Left cardiac atrium (tissue), 4 donors: Measurements from ENCODE around the gene TTC24. TPM values are rescaled to one million over a fixed set of nuclear protein-coding genes. Genes with fewer than 3 reads are reported as not detected.
"Not testable (repeated sequence)": the region's sequence is repeated elsewhere in the genome, so short reads cannot be mapped to it uniquely, and the experiment has no call there.

Experiments used
- ATAC-seq, 2 donors: fragments of 200-7000 bp; cut with Tn5 transposase; one replicate each; pipeline ENCODE4 v1.9.1; 2020; ENCODE audit warnings: mild to moderate bottlenecking in 2 of 2, moderate library complexity in 2 of 2
- DNase-seq: peaks from one replicate; pipeline ENCODE4 v3.0.0-alpha.2; 2020
- intact Hi-C, 2 donors: fragments of 100-400 bp; cut with DNase I; formaldehyde crosslinking; loops; one replicate each; pipeline versions ENCODE4 v1.14.1 to v1.15.1; 2022 to 2023
- total RNA-seq, 2 donors: library from RNA; stranded (reverse); fragmentation: NEBNext Ultra II Directional; extraction: Animal tissue kit (Norgen Biotek cat#: 25700); gene quantifications; one replicate each; pipeline ENCODE4 v1.2.1, GENCODE V29; 2021
- donor health status: DM: no; HTN: yes; CAD: no.
- donor health status: DM: no; HTN: yes; CAD: no; lungs with severe emphysema.
- donor health status: DM: yes; HTN: yes; CAD: no.
- donor health status: Dilated cardiomyopathy.

The TTC24 gene
- total RNA-seq, 2 donors from 2014 or later, result not detected

DNA sequence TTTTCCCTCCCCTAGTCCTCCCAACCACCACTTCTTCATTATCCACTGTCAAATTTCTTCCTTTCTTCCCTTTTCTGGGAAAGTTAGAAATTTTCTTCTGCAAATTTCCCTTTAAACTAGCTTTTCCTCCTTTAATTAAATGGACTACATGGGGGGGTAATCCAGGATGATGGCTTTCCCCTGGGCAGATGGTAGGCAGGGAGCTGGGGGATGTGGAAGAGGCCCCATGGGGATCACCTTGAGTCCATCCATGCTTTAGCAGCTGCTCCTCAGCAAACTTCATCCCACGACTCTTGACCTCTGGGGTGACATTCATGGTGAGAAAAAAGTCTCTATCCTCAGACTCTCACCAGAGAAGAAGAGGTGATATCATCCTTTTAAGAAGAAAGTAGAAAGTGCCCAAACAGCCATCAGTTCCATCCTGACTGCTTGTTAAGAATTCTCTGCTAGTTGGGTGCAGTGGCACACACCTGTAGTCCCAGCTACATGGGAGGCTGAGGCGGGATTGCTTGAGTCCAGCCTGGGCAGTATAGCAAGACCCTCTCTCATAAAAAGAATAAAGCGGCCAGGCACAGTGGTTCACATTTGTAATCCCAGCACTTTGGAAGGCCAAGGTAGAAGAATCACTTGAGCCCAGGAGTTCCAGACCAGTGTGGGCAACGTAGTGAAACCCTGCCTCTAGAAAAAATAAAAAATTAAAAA lies 19.4 kb downstream of the TTC24 start:
- intact Hi-C loops, result no loop called here
- DNase-seq (no peak), ATAC-seq (no peak)

GRCh38 chr1:156599811-156600210 lies 20.3 kb downstream of the TTC24 start:
- intact Hi-C loops, result loop anchor here (10.0 kb wide), 2 partner anchors 115 to 215 kb away; no protein-coding TSS in a partner anchor
- ATAC-seq (no peak), DNase-seq (no peak)

DNA sequence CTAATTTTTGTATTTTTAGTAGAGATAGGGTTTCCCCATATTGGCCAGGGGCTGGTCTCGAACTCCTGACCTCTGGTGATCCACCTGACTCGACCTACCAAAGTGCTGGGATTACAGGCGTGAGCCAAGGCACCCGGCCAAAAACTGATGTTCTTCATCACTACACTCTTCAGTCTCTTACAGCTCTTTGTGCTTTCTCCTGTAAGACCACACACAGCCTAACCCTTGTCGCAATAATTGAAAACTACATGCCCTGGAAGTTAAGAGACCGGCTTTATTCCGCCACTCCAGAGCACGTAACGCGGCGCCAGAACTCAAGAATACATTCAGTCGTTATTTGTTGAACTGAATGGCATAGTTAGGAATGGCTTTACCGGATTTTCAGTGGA lies 21.2 kb downstream of the TTC24 start:
- intact Hi-C loops, result loop anchor here (10.0 kb wide), 2 partner anchors 116 to 216 kb away; no protein-coding TSS in a partner anchor
- ATAC-seq (peak in 1 of 2 donors; percentile 7), DNase-seq (no peak)

- DNase-seq, result peak; percentile 87
- intact Hi-C loops, result loop anchor here (10.0 kb wide), 2 partner anchors 116 to 216 kb away; no protein-coding TSS in a partner anchor
- peak; percentile 90 for ATAC-seq
These were observed 21.8 kb downstream of the TTC24 start, which contains the start of gene GPATCH4 for GRCh38 chr1:156601122-156601830. Gene GPATCH4, minus strand, starts transcription at chr1:156601479.

DNA sequence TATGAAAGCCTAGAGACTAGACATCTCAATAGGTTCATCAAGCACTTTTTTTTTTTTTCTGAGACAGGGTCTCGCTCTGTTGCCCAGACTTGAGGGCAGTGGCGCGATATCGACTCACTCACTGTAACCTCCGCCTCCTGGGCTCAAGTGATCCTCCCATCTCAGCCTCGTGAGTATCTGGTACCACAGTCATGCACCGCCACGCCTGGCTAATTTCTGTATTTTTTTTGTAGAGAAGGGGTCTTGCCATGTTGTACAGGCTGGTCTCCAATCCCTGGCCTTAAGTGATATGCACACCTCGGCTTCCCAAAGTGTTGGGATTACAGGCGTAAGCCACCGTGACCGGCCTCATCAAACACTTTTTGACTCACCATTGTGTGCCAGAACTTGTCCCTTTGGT lies 22.4 kb downstream of the TTC24 start:
- intact Hi-C loops, result loop anchor here (2.0 to 10.0 kb wide), 3 partner anchors 117 to 217 kb away; no protein-coding TSS in a partner anchor
- DNase-seq, result no peak
- peak in 1 of 2 donors; percentile 5 for ATAC-seq

- intact Hi-C loops, result loop anchor here (2.0 to 10.0 kb wide), 3 partner anchors 118 to 218 kb away; no protein-coding TSS in a partner anchor
- ATAC-seq (no peak), DNase-seq (no peak)
These were observed 23.1 kb downstream of the TTC24 start for GRCh38 chr1:156602557-156602993.

- ATAC-seq, DNase-seq: not testable (repeated sequence)
- intact Hi-C loops, result loop anchor here (5.0 to 10.0 kb wide), 3 partner anchors 123 to 223 kb away; no protein-coding TSS in a partner anchor
These were observed 27.8 kb downstream of the TTC24 start for GRCh38 chr1:156607344-156607743.

- no peak for DNase-seq
- peak; percentile 95 to 96 for ATAC-seq
- intact Hi-C loops, result loop anchor here (5.0 to 10.0 kb wide), 3 partner anchors 123 to 223 kb away; no protein-coding TSS in a partner anchor
These were observed 28.6 kb downstream of the TTC24 start for GRCh38 chr1:156608036-156608674.

- intact Hi-C loops, result loop anchor here (5.0 to 10.0 kb wide), 3 partner anchors 124 to 224 kb away; no protein-coding TSS in a partner anchor
- peak in 1 of 2 donors; percentile 41 for ATAC-seq
- DNase-seq, result no peak
These were observed 29.5 kb downstream of the TTC24 start for GRCh38 chr1:156608981-156609380.

DNA sequence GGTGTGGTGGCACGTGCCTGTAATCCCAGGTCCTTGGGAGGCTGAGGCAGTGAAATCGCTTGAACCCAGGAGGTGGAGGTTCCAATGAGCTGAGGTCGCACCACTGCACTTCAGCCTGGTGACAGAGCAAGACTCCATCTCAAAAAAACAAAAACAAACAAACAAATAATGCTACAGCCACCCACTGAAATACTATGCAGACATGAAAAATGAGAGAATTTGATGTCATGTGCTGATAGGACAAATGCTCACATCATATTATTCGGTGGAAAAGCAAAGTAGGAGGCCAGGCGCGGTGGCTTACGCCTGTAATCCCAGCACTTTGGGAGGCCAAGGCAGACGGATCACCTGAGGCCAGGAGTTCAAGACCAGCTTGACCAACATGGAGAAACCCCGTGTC lies 30.5 kb downstream of the TTC24 start:
- ATAC-seq, DNase-seq, intact Hi-C loops: not testable (repeated sequence)

DNA sequence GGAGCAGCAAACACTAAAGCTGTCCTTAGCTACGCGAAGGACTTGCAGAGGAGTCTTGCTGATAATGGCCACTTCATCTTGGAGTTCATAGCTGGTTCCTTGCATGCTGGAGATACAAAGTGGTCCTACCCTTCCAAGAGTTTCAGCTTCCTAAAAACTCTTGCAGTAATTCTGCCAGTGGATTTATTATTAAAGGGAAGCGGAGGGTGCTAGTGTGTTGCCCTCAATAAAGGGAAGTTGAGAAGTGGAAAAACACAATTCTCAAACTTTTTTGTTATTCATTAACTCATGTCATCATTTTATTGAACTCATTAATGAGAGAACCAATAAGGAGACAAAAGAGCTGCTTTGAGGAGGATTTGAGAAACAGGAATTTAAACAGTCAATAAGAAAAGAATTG lies 33.1 kb downstream of the TTC24 start:
- intact Hi-C loops, result no loop called here
- no peak for ATAC-seq
- no peak for DNase-seq

DNA sequence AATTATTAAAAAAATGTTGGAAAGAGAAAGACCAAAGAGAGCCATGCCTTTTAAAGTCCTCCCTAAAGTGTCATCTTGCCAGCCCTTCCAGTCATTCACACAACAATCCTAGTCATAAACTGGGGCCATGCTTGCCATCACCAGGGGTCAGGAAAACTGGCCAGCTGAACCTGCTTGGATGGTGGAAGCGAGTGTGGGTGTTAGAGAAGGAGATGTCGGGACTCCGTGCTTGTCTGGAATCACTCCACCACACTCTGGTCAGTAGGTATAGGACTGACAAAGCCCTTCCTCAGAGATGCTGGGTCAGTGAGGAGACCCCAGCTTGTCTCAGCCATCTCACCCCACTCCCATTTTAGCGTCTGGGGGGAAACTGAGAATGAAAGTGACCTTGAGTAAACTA lies 36.4 kb downstream of the TTC24 start:
- DNase-seq (no peak), ATAC-seq (peak; percentile 13 to 38)
- intact Hi-C loops, result no loop called here

- ATAC-seq (peak; percentile 80 to 83), DNase-seq (peak; percentile 43)
- intact Hi-C loops, result no loop called here
These were observed 36.9 kb downstream of the TTC24 start for GRCh38 chr1:156616463-156616862.

DNA sequence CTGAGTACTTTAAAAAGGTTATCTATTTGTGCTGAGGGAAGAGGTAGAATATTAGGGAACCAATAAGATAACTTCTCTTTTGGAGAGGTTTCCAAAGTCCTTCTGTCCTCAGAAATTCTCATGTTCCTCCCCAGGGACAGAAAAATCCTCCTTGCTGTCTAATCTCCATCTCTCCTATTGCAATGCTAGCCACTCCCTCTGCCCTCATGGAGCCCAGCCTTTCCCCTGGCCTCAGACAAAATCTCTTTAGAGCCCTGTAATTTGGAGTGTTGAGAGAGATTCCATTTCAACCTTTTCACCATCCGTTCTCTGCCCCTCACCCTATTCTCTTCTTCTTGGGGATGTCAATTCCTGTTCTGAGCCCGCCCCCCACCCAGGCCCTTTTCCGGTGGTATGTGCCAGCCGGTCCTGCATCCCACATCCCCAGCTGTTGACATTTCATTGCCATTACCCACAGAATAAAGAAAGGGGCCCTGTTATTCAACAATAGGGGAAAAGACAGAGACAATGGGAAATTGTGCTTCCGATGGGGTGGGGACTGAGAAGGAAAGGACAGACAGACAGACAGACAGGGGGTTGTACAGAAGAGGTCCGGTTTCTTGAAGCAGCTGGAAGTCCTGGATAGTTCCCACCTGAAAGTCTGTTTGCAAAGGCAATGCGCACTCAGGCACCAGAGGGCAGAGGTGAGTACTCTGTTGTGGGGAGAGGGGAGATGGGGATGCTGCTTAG lies 39.5 kb downstream of the TTC24 start, which contains the start of gene HAPLN2:
Gene HAPLN2 (plus strand): TSS at position 563 of the 729 bp plus-strand sequence. CDS start 4,076 bp downstream, outside the sequence.
- ATAC-seq (no peak), DNase-seq (no peak)
- intact Hi-C loops, result no loop called here

DNA sequence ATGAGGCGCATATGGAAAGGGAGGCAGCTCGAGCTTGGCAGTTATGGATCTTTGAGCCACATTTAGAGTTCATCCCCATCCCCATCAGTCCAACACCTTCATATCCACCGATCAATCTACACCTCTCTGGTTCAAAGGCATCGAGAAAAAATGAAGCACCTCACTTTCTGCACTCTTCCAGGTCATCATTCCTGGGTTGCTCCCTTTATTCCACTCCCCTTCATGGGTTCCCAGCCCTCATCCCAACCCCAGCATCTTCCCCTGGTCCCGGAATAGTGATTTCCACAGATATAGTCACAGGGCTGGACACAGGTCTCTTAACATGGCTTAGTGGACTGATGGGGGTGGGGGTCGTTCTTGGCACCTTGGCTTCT lies 40.0 kb downstream of the TTC24 start:
- DNase-seq (no peak), ATAC-seq (no peak)
- intact Hi-C loops, result no loop called here

GRCh38 chr1:156622581-156623297 lies 43.2 kb downstream of the TTC24 start:
- no peak for ATAC-seq
- no peak for DNase-seq
- intact Hi-C loops, result no loop called here

DNA sequence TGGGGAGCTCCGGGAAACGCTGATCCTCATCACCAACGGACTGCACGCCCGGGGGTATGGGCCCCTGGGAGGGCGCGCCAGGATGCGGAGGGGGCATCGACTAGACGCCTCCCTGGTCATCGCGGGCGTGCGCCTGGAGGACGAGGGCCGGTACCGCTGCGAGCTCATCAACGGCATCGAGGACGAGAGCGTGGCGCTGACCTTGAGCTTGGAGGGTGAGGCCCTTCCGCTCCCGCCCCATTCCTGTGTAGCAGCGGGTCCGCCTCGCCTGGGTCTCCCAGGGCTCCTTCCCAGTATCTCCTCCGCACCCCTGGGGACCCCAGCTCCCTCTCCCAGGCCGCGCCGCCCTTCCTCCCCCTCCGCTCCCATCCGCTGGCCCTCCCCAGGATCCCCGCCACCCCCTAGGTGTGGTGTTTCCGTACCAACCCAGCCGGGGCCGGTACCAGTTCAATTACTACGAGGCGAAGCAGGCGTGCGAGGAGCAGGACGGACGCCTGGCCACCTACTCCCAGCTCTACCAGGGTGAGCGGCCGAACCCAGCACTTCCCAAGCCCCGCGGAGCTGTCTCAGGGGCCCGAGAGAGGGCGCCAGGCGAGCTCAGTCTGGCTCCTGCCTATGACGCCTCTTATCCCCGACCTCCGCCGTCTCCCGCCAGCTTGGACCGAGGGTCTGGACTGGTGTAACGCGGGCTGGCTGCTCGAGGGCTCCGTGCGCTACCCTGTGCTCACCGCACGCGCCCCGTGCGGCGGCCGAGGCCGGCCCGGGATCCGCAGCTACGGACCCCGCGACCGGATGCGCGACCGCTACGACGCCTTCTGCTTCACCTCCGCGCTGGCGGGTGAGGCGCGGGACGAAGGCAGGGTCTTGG lies 44.7 kb downstream of the TTC24 start:
- ATAC-seq (peak; percentile 63 to 76), DNase-seq (peak; percentile 64)
- intact Hi-C loops, result no loop called here
